DOHH2 (cell line): ENCODE measurements around the gene KRTAP22-1.

Source experiments
- H3F3A ChIP-seq: fragments of 200-600 bp; sonication (generic), shearing (Covaris generic); 2 replicates; pipeline ENCODE4 v1.6.0; 2016; ENCODE audit warnings: antibody characterized with exemption, mild to moderate bottlenecking; ENCODE audit not compliant: control insufficient read depth, insufficient read depth
- H3K27ac ChIP-seq: fragments of 200-600 bp; sonication (generic); 2 replicates; pipeline ENCODE4 v1.5.1; 2014; ENCODE audit warnings: low read depth, mild to moderate bottlenecking, low read length, moderate library complexity
- H3K27me3 ChIP-seq: fragments of 200-600 bp; sonication (generic); 2 replicates; pipeline ENCODE4 v1.6.1; 2014; ENCODE audit warnings: mild to moderate bottlenecking, low read length, mixed read lengths; ENCODE audit not compliant: control insufficient read depth
- H3K36me3 ChIP-seq: fragments of 200-600 bp; sonication (generic); 2 replicates; pipeline ENCODE4 v1.6.1; 2014; ENCODE audit warnings: mild to moderate bottlenecking, low read length, moderate library complexity, mixed read lengths; ENCODE audit not compliant: control insufficient read depth
- H3K4me1 ChIP-seq: fragments of 200-600 bp; sonication (generic); 2 replicates; pipeline ENCODE4 v1.6.1; 2014; ENCODE audit warnings: mild to moderate bottlenecking, low read length, mixed read lengths; ENCODE audit not compliant: control insufficient read depth
- H3K4me2 ChIP-seq: fragments of 200-600 bp; sonication (generic); 2 replicates; pipeline ENCODE4 v1.6.0; 2014; ENCODE audit warnings: mild to moderate bottlenecking, low read length, moderate library complexity
- H3K4me3 ChIP-seq: fragments of 200-600 bp; sonication (generic); 2 replicates; pipeline ENCODE4 v1.5.1; 2014; ENCODE audit warnings: mild to moderate bottlenecking, low read length, mixed read lengths
- H3K79me2 ChIP-seq: fragments of 200-600 bp; sonication (generic); 2 replicates; pipeline ENCODE4 v1.6.1; 2014; ENCODE audit warnings: mild to moderate bottlenecking, low read length, mixed read lengths; ENCODE audit not compliant: control insufficient read depth
- H3K9me2 ChIP-seq: fragments of 200-600 bp; sonication (generic); replicated peaks from 2 replicates; pipeline ENCODE4 v1.6.1; 2014; ENCODE audit warnings: mild to moderate bottlenecking, low read length, mixed read lengths; ENCODE audit not compliant: control insufficient read depth
- H3K9me3 ChIP-seq: fragments of 200-600 bp; sonication (generic); 2 replicates; pipeline ENCODE4 v1.6.1; 2014; ENCODE audit warnings: antibody characterized with exemption, low read length, mixed read lengths; ENCODE audit not compliant: control insufficient read depth, insufficient read depth
- H4K20me1 ChIP-seq: fragments of 200-600 bp; sonication (generic); 2 replicates; pipeline ENCODE4 v1.6.0; 2014; ENCODE audit warnings: low read depth, mild to moderate bottlenecking, antibody characterized with exemption, low read length, moderate library complexity; ENCODE audit not compliant: control insufficient read depth, insufficient read depth
- CTCF ChIP-seq: fragments of 200-600 bp; sonication (generic); IDR thresholded peaks from one replicate; pipeline ENCODE4 v1.5.1; 2014; ENCODE audit warnings: antibody characterized with exemption, mild to moderate bottlenecking, low read depth, low read length; ENCODE audit not compliant: poor library complexity, severe bottlenecking
- EZH2phosphoT487 ChIP-seq: fragments of 200-600 bp; sonication (generic); IDR thresholded peaks from 2 replicates; pipeline ENCODE4 v1.6.1; 2017; ENCODE audit warnings: borderline replicate concordance, mild to moderate bottlenecking, antibody characterized with exemption, low read length, moderate library complexity, mixed read lengths

KRTAP22-1 gene

GRCh38 chr21:30629200-30629599 is 28.3 kb downstream of the KRTAP22-1 start:
- H3K4me2 ChIP-seq = no peak overlapping the region
- H3K4me3 ChIP-seq = no peak overlapping the region
- no peaks in the 10 kb centered on the region for H3K9me2 ChIP-seq
- H3K4me1 ChIP-seq = no peaks in the 10 kb centered on the region
- H3K9me3 ChIP-seq = peaks cover 2% of the 10 kb centered on the region; the same call in 1 of the 2 replicates
- H3K27ac ChIP-seq = no peak overlapping the region
- no peaks in the 10 kb centered on the region for H3K36me3 ChIP-seq
- no peak for TF ChIP-seq CTCF
- no peak for TF ChIP-seq EZH2phosphoT487
- no peaks in the 10 kb centered on the region for H3K27me3 ChIP-seq
- no peaks in the 10 kb centered on the region for H4K20me1 ChIP-seq
- H3F3A ChIP-seq = no peaks in the 10 kb centered on the region
- no peaks in the 10 kb centered on the region for H3K79me2 ChIP-seq

GRCh38 chr21:30634906-30635305 is 34.0 kb downstream of the KRTAP22-1 start, which contains the start of gene KRTAP20-2:
TSS of gene KRTAP20-2 (plus strand) at chr21:30635206. CDS start at chr21:30635264, 58 bp downstream.
- TF ChIP-seq EZH2phosphoT487 = no peak
- TF ChIP-seq CTCF = no peak
- no peak within 1 kb of the TSS for H3K4me3 ChIP-seq
- no peaks in the 10 kb centered on the region for H3K79me2 ChIP-seq
- H3K9me3 ChIP-seq = peaks cover 2% of the 10 kb centered on the region; the same call in 1 of the 2 replicates
- H3F3A ChIP-seq = no peaks in the 10 kb centered on the region
- no peaks in the 10 kb centered on the region for H3K36me3 ChIP-seq
- H3K27me3 ChIP-seq = no peaks in the 10 kb centered on the region
- H3K4me2 ChIP-seq = no peak within 1 kb of the TSS
- no peaks in the 10 kb centered on the region for H3K9me2 ChIP-seq
- H3K4me1 ChIP-seq = no peaks in the 10 kb centered on the region
- no peak within 1 kb of the TSS for H3K27ac ChIP-seq
- no peaks in the 10 kb centered on the region for H4K20me1 ChIP-seq

- no peaks in the 10 kb centered on the region for H3K36me3 ChIP-seq
- H3K27ac ChIP-seq = no peak overlapping the region
- H3K79me2 ChIP-seq = no peaks in the 10 kb centered on the region
- H4K20me1 ChIP-seq = no peaks in the 10 kb centered on the region
- no peaks in the 10 kb centered on the region for H3K4me1 ChIP-seq
- no peak overlapping the region for H3K4me3 ChIP-seq
- TF ChIP-seq CTCF (no peak), EZH2phosphoT487 (no peak)
- no peaks in the 10 kb centered on the region for H3K9me3 ChIP-seq
- H3F3A ChIP-seq = no peaks in the 10 kb centered on the region
- no peaks in the 10 kb centered on the region for H3K9me2 ChIP-seq
- H3K27me3 ChIP-seq = no peaks in the 10 kb centered on the region
- H3K4me2 ChIP-seq = no peak overlapping the region
Observed at GRCh38 chr21:30638686-30639085, 37.8 kb downstream of the KRTAP22-1 start.
